ENCODE measurements around the gene SLC40A1. TPM values are rescaled to one million over a fixed set of nuclear protein-coding genes. Genes with fewer than 3 reads are reported as not detected.

The SLC40A1 gene
- total and polyA plus RNA-seq, 2 of the 13 experiments (the other 11 are each of a cell fraction or from before 2014, with no cell fraction given): 10.6 to 24.9 TPM

DNA sequence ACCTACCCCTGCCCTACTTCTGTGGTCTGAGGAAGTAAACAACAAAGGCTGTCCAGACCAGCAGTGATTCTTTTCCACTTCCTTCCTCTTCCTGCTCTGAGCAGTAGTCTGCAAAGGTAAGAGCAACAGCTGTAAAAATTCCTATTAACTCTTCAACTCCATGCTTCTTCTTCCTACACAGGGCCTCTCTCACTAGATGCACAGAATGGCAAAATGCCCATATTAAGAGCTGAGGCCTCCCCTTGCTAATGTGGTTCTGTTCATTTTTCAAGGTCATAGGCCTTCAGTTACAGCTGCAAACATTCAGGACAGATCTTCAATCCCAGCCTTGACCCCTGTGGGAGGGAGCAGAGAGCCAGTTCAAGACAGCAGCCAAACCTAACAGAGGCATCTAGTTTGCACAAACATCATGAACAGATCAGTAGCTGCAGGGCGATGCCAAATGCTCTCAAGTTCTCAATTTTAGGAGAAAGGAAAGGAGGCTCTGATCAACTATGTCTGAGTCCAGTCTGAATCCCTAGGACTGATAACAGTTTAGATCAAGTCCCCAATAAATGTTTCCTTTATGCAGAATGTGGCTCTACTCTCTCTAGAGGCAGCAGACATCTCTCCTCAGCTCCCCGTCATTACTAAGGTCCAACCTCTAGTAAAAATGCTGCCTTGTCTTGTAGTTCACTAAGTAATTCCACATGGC lies 20.9 kb downstream of the SLC40A1 start (continued):
- TF ChIP-seq, protein P1, sequence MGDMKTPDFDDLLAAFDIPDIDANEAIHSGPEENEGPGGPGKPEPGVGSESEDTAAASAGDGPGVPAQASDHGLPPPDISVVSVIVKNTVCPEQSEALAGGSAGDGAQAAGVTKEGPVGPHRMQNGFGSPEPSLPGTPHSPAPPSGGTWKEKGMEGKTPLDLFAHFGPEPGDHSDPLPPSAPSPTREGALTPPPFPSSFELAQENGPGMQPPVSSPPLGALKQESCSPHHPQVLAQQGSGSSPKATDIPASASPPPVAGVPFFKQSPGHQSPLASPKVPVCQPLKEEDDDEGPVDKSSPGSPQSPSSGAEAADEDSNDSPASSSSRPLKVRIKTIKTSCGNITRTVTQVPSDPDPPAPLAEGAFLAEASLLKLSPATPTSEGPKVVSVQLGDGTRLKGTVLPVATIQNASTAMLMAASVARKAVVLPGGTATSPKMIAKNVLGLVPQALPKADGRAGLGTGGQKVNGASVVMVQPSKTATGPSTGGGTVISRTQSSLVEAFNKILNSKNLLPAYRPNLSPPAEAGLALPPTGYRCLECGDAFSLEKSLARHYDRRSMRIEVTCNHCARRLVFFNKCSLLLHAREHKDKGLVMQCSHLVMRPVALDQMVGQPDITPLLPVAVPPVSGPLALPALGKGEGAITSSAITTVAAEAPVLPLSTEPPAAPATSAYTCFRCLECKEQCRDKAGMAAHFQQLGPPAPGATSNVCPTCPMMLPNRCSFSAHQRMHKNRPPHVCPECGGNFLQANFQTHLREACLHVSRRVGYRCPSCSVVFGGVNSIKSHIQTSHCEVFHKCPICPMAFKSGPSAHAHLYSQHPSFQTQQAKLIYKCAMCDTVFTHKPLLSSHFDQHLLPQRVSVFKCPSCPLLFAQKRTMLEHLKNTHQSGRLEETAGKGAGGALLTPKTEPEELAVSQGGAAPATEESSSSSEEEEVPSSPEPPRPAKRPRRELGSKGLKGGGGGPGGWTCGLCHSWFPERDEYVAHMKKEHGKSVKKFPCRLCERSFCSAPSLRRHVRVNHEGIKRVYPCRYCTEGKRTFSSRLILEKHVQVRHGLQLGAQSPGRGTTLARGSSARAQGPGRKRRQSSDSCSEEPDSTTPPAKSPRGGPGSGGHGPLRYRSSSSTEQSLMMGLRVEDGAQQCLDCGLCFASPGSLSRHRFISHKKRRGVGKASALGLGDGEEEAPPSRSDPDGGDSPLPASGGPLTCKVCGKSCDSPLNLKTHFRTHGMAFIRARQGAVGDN (CRISPR knock-in tag; IDR thresholded peaks at IDR 0.05): no peak
- TF ChIP-seq ATF7-NPFF (CRISPR knock-in tag; IDR thresholded peaks at IDR 0.05; ENCODE audit: low read depth): no peak
- TF ChIP-seq ATM (IDR thresholded peaks at IDR 0.05; ENCODE audit: borderline replicate concordance): no peak
- peak; percentile 24; the same call in 1 of the 2 replicates for TF ChIP-seq RXRA (CRISPR knock-in tag; IDR thresholded peaks at IDR 0.05)
- TF ChIP-seq ZNF883 (CRISPR knock-in tag; IDR thresholded peaks at IDR 0.05; ENCODE audit: not compliant biosample characterization): no peak
- TF ChIP-seq, protein P2, sequence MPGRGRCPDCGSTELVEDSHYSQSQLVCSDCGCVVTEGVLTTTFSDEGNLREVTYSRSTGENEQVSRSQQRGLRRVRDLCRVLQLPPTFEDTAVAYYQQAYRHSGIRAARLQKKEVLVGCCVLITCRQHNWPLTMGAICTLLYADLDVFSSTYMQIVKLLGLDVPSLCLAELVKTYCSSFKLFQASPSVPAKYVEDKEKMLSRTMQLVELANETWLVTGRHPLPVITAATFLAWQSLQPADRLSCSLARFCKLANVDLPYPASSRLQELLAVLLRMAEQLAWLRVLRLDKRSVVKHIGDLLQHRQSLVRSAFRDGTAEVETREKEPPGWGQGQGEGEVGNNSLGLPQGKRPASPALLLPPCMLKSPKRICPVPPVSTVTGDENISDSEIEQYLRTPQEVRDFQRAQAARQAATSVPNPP (CRISPR knock-in tag; IDR thresholded peaks at IDR 0.05): no peak
- no peak for TF ChIP-seq DR1 (CRISPR knock-in tag; IDR thresholded peaks at IDR 0.05)
- TF ChIP-seq, protein P3, sequence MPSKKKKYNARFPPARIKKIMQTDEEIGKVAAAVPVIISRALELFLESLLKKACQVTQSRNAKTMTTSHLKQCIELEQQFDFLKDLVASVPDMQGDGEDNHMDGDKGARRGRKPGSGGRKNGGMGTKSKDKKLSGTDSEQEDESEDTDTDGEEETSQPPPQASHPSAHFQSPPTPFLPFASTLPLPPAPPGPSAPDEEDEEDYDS (CRISPR knock-in tag; IDR thresholded peaks at IDR 0.05): 0 out of 2 replicates have a peak, but pooled peaks have one; percentile 47
- 0 out of 2 replicates have a peak, but pooled peaks have one; percentile 14 for TF ChIP-seq ZNF792 (CRISPR knock-in tag; IDR thresholded peaks at IDR 0.05)
- no peak for TF ChIP-seq ZNF670 (CRISPR knock-in tag; IDR thresholded peaks at IDR 0.05; ENCODE audit: borderline replicate concordance)
- TF ChIP-seq, protein P4, sequence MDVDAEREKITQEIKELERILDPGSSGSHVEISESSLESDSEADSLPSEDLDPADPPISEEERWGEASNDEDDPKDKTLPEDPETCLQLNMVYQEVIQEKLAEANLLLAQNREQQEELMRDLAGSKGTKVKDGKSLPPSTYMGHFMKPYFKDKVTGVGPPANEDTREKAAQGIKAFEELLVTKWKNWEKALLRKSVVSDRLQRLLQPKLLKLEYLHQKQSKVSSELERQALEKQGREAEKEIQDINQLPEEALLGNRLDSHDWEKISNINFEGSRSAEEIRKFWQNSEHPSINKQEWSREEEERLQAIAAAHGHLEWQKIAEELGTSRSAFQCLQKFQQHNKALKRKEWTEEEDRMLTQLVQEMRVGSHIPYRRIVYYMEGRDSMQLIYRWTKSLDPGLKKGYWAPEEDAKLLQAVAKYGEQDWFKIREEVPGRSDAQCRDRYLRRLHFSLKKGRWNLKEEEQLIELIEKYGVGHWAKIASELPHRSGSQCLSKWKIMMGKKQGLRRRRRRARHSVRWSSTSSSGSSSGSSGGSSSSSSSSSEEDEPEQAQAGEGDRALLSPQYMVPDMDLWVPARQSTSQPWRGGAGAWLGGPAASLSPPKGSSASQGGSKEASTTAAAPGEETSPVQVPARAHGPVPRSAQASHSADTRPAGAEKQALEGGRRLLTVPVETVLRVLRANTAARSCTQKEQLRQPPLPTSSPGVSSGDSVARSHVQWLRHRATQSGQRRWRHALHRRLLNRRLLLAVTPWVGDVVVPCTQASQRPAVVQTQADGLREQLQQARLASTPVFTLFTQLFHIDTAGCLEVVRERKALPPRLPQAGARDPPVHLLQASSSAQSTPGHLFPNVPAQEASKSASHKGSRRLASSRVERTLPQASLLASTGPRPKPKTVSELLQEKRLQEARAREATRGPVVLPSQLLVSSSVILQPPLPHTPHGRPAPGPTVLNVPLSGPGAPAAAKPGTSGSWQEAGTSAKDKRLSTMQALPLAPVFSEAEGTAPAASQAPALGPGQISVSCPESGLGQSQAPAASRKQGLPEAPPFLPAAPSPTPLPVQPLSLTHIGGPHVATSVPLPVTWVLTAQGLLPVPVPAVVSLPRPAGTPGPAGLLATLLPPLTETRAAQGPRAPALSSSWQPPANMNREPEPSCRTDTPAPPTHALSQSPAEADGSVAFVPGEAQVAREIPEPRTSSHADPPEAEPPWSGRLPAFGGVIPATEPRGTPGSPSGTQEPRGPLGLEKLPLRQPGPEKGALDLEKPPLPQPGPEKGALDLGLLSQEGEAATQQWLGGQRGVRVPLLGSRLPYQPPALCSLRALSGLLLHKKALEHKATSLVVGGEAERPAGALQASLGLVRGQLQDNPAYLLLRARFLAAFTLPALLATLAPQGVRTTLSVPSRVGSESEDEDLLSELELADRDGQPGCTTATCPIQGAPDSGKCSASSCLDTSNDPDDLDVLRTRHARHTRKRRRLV (CRISPR knock-in tag; IDR thresholded peaks at IDR 0.05): no peak
- TF ChIP-seq ZNF709 (CRISPR knock-in tag; IDR thresholded peaks at IDR 0.05): no peak
- TF ChIP-seq DMAP1 (CRISPR knock-in tag; IDR thresholded peaks at IDR 0.05): no peak
- TF ChIP-seq ATAD3A (CRISPR knock-in tag; IDR thresholded peaks at IDR 0.05): no peak
- TF ChIP-seq POLR2AphosphoS5 (IDR thresholded peaks at IDR 0.05; ENCODE audit: low read depth, low read length): no peak
- no peak for TF ChIP-seq SIX4 (CRISPR knock-in tag; IDR thresholded peaks at IDR 0.05)
- TF ChIP-seq, protein P5, sequence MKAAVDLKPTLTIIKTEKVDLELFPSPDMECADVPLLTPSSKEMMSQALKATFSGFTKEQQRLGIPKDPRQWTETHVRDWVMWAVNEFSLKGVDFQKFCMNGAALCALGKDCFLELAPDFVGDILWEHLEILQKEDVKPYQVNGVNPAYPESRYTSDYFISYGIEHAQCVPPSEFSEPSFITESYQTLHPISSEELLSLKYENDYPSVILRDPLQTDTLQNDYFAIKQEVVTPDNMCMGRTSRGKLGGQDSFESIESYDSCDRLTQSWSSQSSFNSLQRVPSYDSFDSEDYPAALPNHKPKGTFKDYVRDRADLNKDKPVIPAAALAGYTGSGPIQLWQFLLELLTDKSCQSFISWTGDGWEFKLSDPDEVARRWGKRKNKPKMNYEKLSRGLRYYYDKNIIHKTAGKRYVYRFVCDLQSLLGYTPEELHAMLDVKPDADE (CRISPR knock-in tag; IDR thresholded peaks at IDR 0.05): no peak
